Mucosa of descending colon (tissue), 3 donors: ENCODE measurements around the gene M1AP. TPM values are rescaled to one million over a fixed set of nuclear protein-coding genes. Genes with fewer than 3 reads are reported as not detected.
A peak's percentile ranks its signal among the peaks of the same experiment; 100 is the strongest.

ENCODE experiments used
- ATAC-seq: fragments of 200-7000 bp; cut with Tn5 transposase; one replicate; pipeline ENCODE4 v1.9.1; 2020; ENCODE audit warnings: mild to moderate bottlenecking, moderate library complexity
- DNase-seq, 3 donors: peaks; one replicate each; pipeline ENCODE4 v3.0.0-alpha.2; 2020
- H3K36me3 ChIP-seq: fragments of 200-600 bp; one replicate; pipeline ENCODE4 v1.8.0; 2021; ENCODE audit warnings: low read depth, mild to moderate bottlenecking
- H3K4me1 ChIP-seq: fragments of 200-600 bp; one replicate; pipeline ENCODE4 v1.8.0; 2021; ENCODE audit warnings: low read depth, mild to moderate bottlenecking
- H3K4me3 ChIP-seq: fragments of 200-600 bp; one replicate; pipeline ENCODE4 v1.8.0; 2021; ENCODE audit warnings: mild to moderate bottlenecking
- H3K9me3 ChIP-seq: fragments of 200-600 bp; one replicate; pipeline ENCODE4 v1.8.0; 2021; ENCODE audit warnings: mild to moderate bottlenecking
- CTCF ChIP-seq: fragments of 200-600 bp; IDR thresholded peaks from one replicate; pipeline ENCODE4 v1.8.0; 2022; ENCODE audit warnings: antibody characterized with exemption, mild to moderate bottlenecking
- intact Hi-C, 2 donors: fragments of 100-400 bp; cut with DNase I in 1 of 2; cut with micrococcal nuclease in 1 of 2; formaldehyde crosslinking; loops; one replicate each; pipeline versions ENCODE4 v1.11.0 to v1.11.1; 2022; cut with DNase I, micrococcal nuclease
- total RNA-seq, 3 donors: library from RNA; stranded (reverse); fragmentation: NEBNext Ultra II Directional in 2 of 3; extraction: Animal tissue kit (Norgen Biotek cat#: 25700) in 2 of 3; gene quantifications; one replicate each; pipeline versions ENCODE4 v1.2.1 to v1.2.4, GENCODE V29; 2021 to 2023
- donor health status: DM: no; HTN: no; CAD: no; lungs with moderate emphysema.
- donor health status: DM: no; HTN: no; CAD: no.
- donor health status: DM: no; HTN: yes; CAD: no.

The M1AP gene
- total RNA-seq, 3 donors from 2014 or later: 0.19 to 0.43 (median 0.31) TPM

GRCh38 chr2:74538881-74539339 lies 109.2 kb downstream of the M1AP start:
- ATAC-seq (no peak), DNase-seq (no peak)
- Histone ChIP-seq H3K9me3 (no peaks in the 10 kb centered on the region), H3K4me3 (no peak overlapping the region), H3K36me3 (no peaks in the 10 kb centered on the region), H3K4me1 (no peaks in the 10 kb centered on the region)
- no peak for TF ChIP-seq CTCF
- intact Hi-C loops: loop anchor here in 1 of 2 donors (10.0 kb wide), 1 partner anchor 54 kb away; the partner anchor contains the start of genes CCDC142 and TTC31

- DNase-seq (no peak), ATAC-seq (no peak)
- no peaks in the 10 kb centered on the region for H3K9me3 ChIP-seq
- no peak overlapping the region for H3K4me3 ChIP-seq
- TF ChIP-seq CTCF: no peak
- intact Hi-C loops: loop anchor here in 1 of 2 donors (10.0 kb wide), 1 partner anchor 52 kb away; the partner anchor contains the start of genes CCDC142 and TTC31
- H3K36me3 ChIP-seq: no peaks in the 10 kb centered on the region
- H3K4me1 ChIP-seq: no peaks in the 10 kb centered on the region
Measured at GRCh38 chr2:74537140-74537539, 111.0 kb downstream of the M1AP start.

- intact Hi-C loops: loop anchor here in 1 of 2 donors (10.0 kb wide), 1 partner anchor 52 kb away; the partner anchor contains the start of genes CCDC142 and TTC31
- H3K36me3 ChIP-seq: no peaks in the 10 kb centered on the region
- ATAC-seq (no peak), DNase-seq (peak in 1 of 3 donors; percentile 43)
- TF ChIP-seq CTCF: no peak
- no peaks in the 10 kb centered on the region for H3K9me3 ChIP-seq
- H3K4me1 ChIP-seq: no peaks in the 10 kb centered on the region
- H3K4me3 ChIP-seq: no peak overlapping the region
Measured at GRCh38 chr2:74536166-74536950, 111.8 kb downstream of the M1AP start.

GRCh38 chr2:74535440-74535965 lies 112.6 kb downstream of the M1AP start:
- H3K36me3 ChIP-seq: no peaks in the 10 kb centered on the region
- intact Hi-C loops: loop anchor here in 1 of 2 donors (10.0 kb wide), 1 partner anchor 51 kb away; the partner anchor contains the start of genes CCDC142 and TTC31
- no peak for TF ChIP-seq CTCF

GRCh38 chr2:74534411-74534810 lies 113.7 kb downstream of the M1AP start:
- ATAC-seq (no peak), DNase-seq (no peak)
- Histone ChIP-seq H3K4me3 (no peak overlapping the region), H3K4me1 (no peaks in the 10 kb centered on the region), H3K9me3 (no peaks in the 10 kb centered on the region), H3K36me3 (no peaks in the 10 kb centered on the region)
- no peak for TF ChIP-seq CTCF
- intact Hi-C loops: loop anchor here in 1 of 2 donors (10.0 kb wide), 1 partner anchor 50 kb away; the partner anchor contains the start of genes CCDC142 and TTC31

More at GRCh38 chr2:74535440-74535965, 112.6 kb downstream of the M1AP start:
- no peaks in the 10 kb centered on the region for H3K4me1 ChIP-seq
- ATAC-seq: no peak
- DNase-seq: peak in 1 of 3 donors; percentile 44
- no peaks in the 10 kb centered on the region for H3K9me3 ChIP-seq
- H3K4me3 ChIP-seq: no peak overlapping the region
